Lower leg skin (tissue), 3 donors: ENCODE measurements around the gene HPSE.

Experiments used
- CTCF ChIP-seq, 3 donors: fragments of 450-650 bp; IDR thresholded peaks; one replicate each; pipeline ENCODE4 v1.5.1; 2016; ENCODE audit warnings: antibody characterized with exemption in 3 of 3, mild to moderate bottlenecking in 3 of 3, moderate library complexity in 2 of 3
- POLR2A ChIP-seq, 2 donors: fragments of 450-650 bp; IDR thresholded peaks; one replicate each; pipeline ENCODE4 v1.6.1; 2016 to 2017; ENCODE audit warnings: antibody characterized with exemption in 2 of 2, mild to moderate bottlenecking in 1 of 2, moderate library complexity in 1 of 2

DNA sequence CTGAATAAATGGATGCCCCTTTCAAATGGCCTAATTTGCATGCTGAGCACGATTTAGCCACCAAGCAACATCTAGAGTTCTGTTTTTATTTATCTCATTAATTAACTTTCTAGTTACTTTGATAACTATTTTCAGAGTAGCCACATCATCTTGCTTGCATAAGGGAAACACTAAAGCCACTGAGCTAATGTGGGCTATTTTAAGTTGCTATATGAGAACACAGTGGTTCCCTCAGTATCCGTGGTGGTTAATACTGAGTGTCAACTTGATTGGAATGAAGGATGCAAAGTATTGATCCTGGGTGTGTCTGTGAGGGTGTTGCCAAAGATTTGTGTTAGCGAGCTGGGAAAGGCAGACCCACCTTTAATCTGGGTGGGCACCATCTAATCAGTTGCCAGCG lies 25.4 kb upstream of the HPSE start:
- TF ChIP-seq CTCF (IDR thresholded peaks at IDR 0.05) = no peak
- no peak for TF ChIP-seq POLR2A (IDR thresholded peaks at IDR 0.05)
